Measurements from ENCODE around the gene SPIRE1.

The SPIRE1 gene

GRCh38 chr18:12464731-12465130 lies 193.2 kb downstream of the SPIRE1 start:
- H3K9me2 ChIP-seq (replicated peaks; ENCODE audit: low read depth, low read length): no peaks in the 10 kb centered on the region
- no peaks in the 10 kb centered on the region for H3K36me3 ChIP-seq (ENCODE audit: insufficient read depth, low read length)
- H3K4me1 ChIP-seq (ENCODE audit: insufficient read depth, low read length, poor library complexity, severe bottlenecking): peaks cover 8% of the 10 kb centered on the region
- H3K4me2 ChIP-seq (ENCODE audit: low read depth, low read length, poor library complexity, severe bottlenecking): no peak overlapping the region
- no peaks in the 10 kb centered on the region for H3K79me2 ChIP-seq (ENCODE audit: insufficient read depth, low read length)
- no peaks in the 10 kb centered on the region for H3F3A ChIP-seq (ENCODE audit: low read depth)
- H3K9ac ChIP-seq (ENCODE audit: low read depth, low read length, poor library complexity, severe bottlenecking): no peak overlapping the region
- no peak overlapping the region for H2AFZ ChIP-seq (ENCODE audit: low read length)
- H4K20me1 ChIP-seq (ENCODE audit: insufficient read depth, low read length, poor library complexity, severe bottlenecking): no peaks in the 10 kb centered on the region
- no peaks in the 10 kb centered on the region for H3K9me3 ChIP-seq (ENCODE audit: insufficient read depth, low read depth, low read length)
- no peak for TF ChIP-seq CTCF (conservative IDR thresholded peaks at IDR 0.05; ENCODE audit: low read length)
- no peak for TF ChIP-seq EZH2phosphoT487 (IDR thresholded peaks at IDR 0.05; ENCODE audit: borderline replicate concordance)
- no peak overlapping the region for H3K4me3 ChIP-seq (ENCODE audit: low read length, poor library complexity, severe bottlenecking)
- no peaks in the 10 kb centered on the region for H3K27me3 ChIP-seq (ENCODE audit: insufficient read depth, low read length, poor library complexity, severe bottlenecking)

DNA sequence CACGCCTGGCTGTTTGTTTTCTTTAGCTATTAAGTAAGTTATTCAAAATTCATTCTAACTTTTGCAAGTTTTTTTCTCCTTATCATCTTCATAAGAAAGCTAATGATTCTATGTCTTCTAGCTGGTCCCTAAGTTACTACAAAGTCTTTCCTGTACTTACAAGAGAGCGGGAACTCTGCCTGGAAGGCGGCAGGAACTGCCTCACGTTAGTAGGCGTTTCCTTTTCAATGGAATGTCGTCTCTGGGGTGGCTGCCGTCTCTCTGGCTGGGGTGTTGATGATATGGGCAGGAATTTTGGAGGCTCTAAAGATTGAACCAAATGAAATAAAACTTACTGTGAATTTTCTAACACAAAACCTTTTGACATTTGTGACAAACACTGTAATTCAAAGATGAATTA lies 194.7 kb downstream of the SPIRE1 start:
- no peaks in the 10 kb centered on the region for H3K79me2 ChIP-seq (ENCODE audit: insufficient read depth, low read length)
- no peaks in the 10 kb centered on the region for H3F3A ChIP-seq (ENCODE audit: low read depth)
- H3K27me3 ChIP-seq (ENCODE audit: insufficient read depth, low read length, poor library complexity, severe bottlenecking): no peaks in the 10 kb centered on the region
- no peak overlapping the region for H3K9ac ChIP-seq (ENCODE audit: low read depth, low read length, poor library complexity, severe bottlenecking)
- TF ChIP-seq EZH2phosphoT487 (IDR thresholded peaks at IDR 0.05; ENCODE audit: borderline replicate concordance) (no peak), CTCF (conservative IDR thresholded peaks at IDR 0.05; ENCODE audit: low read length) (no peak)
- H3K9me3 ChIP-seq (ENCODE audit: insufficient read depth, low read depth, low read length): no peaks in the 10 kb centered on the region
- no peak overlapping the region for H2AFZ ChIP-seq (ENCODE audit: low read length)
- no peaks in the 10 kb centered on the region for H3K9me2 ChIP-seq (replicated peaks; ENCODE audit: low read depth, low read length)
- no peak overlapping the region for H3K4me2 ChIP-seq (ENCODE audit: low read depth, low read length, poor library complexity, severe bottlenecking)
- no peaks in the 10 kb centered on the region for H3K36me3 ChIP-seq (ENCODE audit: insufficient read depth, low read length)
- H3K4me3 ChIP-seq (ENCODE audit: low read length, poor library complexity, severe bottlenecking): no peak overlapping the region
- peaks cover 8% of the 10 kb centered on the region for H3K4me1 ChIP-seq (ENCODE audit: insufficient read depth, low read length, poor library complexity, severe bottlenecking)
- no peaks in the 10 kb centered on the region for H4K20me1 ChIP-seq (ENCODE audit: insufficient read depth, low read length, poor library complexity, severe bottlenecking)

- no peaks in the 10 kb centered on the region for H4K20me1 ChIP-seq (ENCODE audit: insufficient read depth, low read length, poor library complexity, severe bottlenecking)
- no peaks in the 10 kb centered on the region for H3F3A ChIP-seq (ENCODE audit: low read depth)
- no peaks in the 10 kb centered on the region for H3K27me3 ChIP-seq (ENCODE audit: insufficient read depth, low read length, poor library complexity, severe bottlenecking)
Measured at GRCh38 chr18:12462242-12462641, 195.7 kb downstream of the SPIRE1 start.

More at GRCh38 chr18:12462242-12462641, 195.7 kb downstream of the SPIRE1 start:
- Histone ChIP-seq H3K9me2 (replicated peaks; ENCODE audit: low read depth, low read length) (no peaks in the 10 kb centered on the region), H3K4me3 (ENCODE audit: low read length, poor library complexity, severe bottlenecking) (no peak overlapping the region), H3K79me2 (ENCODE audit: insufficient read depth, low read length) (no peaks in the 10 kb centered on the region), H3K4me2 (ENCODE audit: low read depth, low read length, poor library complexity, severe bottlenecking) (no peak overlapping the region), H3K9ac (ENCODE audit: low read depth, low read length, poor library complexity, severe bottlenecking) (no peak overlapping the region), H3K36me3 (ENCODE audit: insufficient read depth, low read length) (no peaks in the 10 kb centered on the region), H2AFZ (ENCODE audit: low read length) (no peak overlapping the region), H3K9me3 (ENCODE audit: insufficient read depth, low read depth, low read length) (no peaks in the 10 kb centered on the region), H3K4me1 (ENCODE audit: insufficient read depth, low read length, poor library complexity, severe bottlenecking) (peaks cover 8% of the 10 kb centered on the region)
- TF ChIP-seq EZH2phosphoT487 (IDR thresholded peaks at IDR 0.05; ENCODE audit: borderline replicate concordance) (no peak), CTCF (conservative IDR thresholded peaks at IDR 0.05; ENCODE audit: low read length) (no peak)

Data from Loucy (cell line).